Aorta (tissue), 5 donors: Measurements from ENCODE around the gene ASPA. TPM values are rescaled to one million over a fixed set of nuclear protein-coding genes. Genes with fewer than 3 reads are reported as not detected.

Experiments used
- ATAC-seq: fragments of 200-7000 bp; cut with Tn5 transposase; one replicate; pipeline ENCODE4 v1.9.1; 2022; ENCODE audit warnings: moderate library complexity; ENCODE audit not compliant: low FRiP score
- DNase-seq, 2 donors: peaks; one replicate each; pipeline ENCODE4 v3.0.0-alpha.2; 2020
- H3K27ac ChIP-seq, 2 donors: one replicate each; pipeline ENCODE4 v1.5.1; 2013; ENCODE audit warnings: low read length in 2 of 2, mild to moderate bottlenecking in 2 of 2, moderate library complexity in 2 of 2, control low read depth in 1 of 2, inconsistent platforms in 1 of 2, low read depth in 1 of 2
- H3K27me3 ChIP-seq, 2 donors: one replicate each; pipeline ENCODE4 v1.6.1; 2013; ENCODE audit warnings: control low read depth in 1 of 2, low read length in 1 of 2, mild to moderate bottlenecking in 1 of 2, moderate library complexity in 1 of 2; ENCODE audit not compliant: insufficient read depth in 2 of 2, control insufficient read depth in 1 of 2
- H3K36me3 ChIP-seq, 2 donors: one replicate each; pipeline ENCODE4 v1.6.1; 2013; ENCODE audit warnings: control low read depth in 1 of 2, low read length in 1 of 2, mild to moderate bottlenecking in 1 of 2; ENCODE audit not compliant: insufficient read depth in 2 of 2, control insufficient read depth in 1 of 2
- H3K4me1 ChIP-seq, 2 donors: one replicate each; pipeline ENCODE4 v1.6.1; 2013; ENCODE audit warnings: low read length in 2 of 2, control low read depth in 1 of 2, mild to moderate bottlenecking in 1 of 2, moderate library complexity in 1 of 2; ENCODE audit not compliant: insufficient read depth in 2 of 2, control insufficient read depth in 1 of 2
- H3K4me3 ChIP-seq, 2 donors: one replicate each; pipeline ENCODE4 v1.5.1; 2013; ENCODE audit warnings: low read length in 2 of 2, control low read depth in 1 of 2, mild to moderate bottlenecking in 1 of 2
- H3K9me3 ChIP-seq: one replicate; pipeline ENCODE4 v1.6.1; 2013; ENCODE audit warnings: mild to moderate bottlenecking, low read length; ENCODE audit not compliant: control insufficient read depth
- WGBS, 2 donors: extraction: QIAGEN DNeasy Blood & Tissue Kit; methylation state at CpG; one replicate each; pipeline ENCODE4 v1.1.7; 2013; 5-methylcytosine and 5-hydroxymethylcytosine counted together
- intact Hi-C, 2 donors: fragments of 100-400 bp; cut with DNase I; formaldehyde crosslinking; loops; one replicate each; pipeline versions ENCODE4 v1.14.2 to v1.15.0; 2022
- polyA plus RNA-seq, 2 donors: library from polyadenylated mRNA; stranded (reverse); fragments of 200-250 nt; gene quantifications; one replicate each; pipeline ENCODE4 v1.2.3, GENCODE V29; 2013
- total RNA-seq, 2 donors: library from RNA; stranded (reverse); fragmentation: NEBNext Ultra II Directional; extraction: Animal tissue kit (Norgen Biotek cat#: 25700); gene quantifications; one replicate each; pipeline ENCODE4 v1.2.1, GENCODE V29; 2021
- donor health status: healthy with polysubstance abuse.
- donor health status: Bipolar disorder and iron deficiency.
- donor health status: DM: no; HTN: no; CAD: no.
- donor health status: DM: no; HTN: no; CAD: no.
- donor health status: DM: yes; HTN: yes; CAD: no.

Gene ASPA
- total and polyA plus RNA-seq, 4 donors, result 0.10 to 6.6 (median 3.8) TPM

GRCh38 chr17:3546521-3546920 lies 70.7 kb downstream of the ASPA start:
- WGBS, 2 donors, result 87 to 93% methylated on average over 3 to 5 of the region's 5 CpGs
- H3K4me1 ChIP-seq, result no peaks in the 10 kb centered on the region
- H3K36me3 ChIP-seq, result no peaks in the 10 kb centered on the region
- H3K4me3 ChIP-seq, result no peak overlapping the region
- DNase-seq (no peak), ATAC-seq (no peak)
- intact Hi-C loops, result no loop called here
- H3K9me3 ChIP-seq, result no peaks in the 10 kb centered on the region
- no peak overlapping the region for H3K27ac ChIP-seq
- no peaks in the 10 kb centered on the region for H3K27me3 ChIP-seq

DNA sequence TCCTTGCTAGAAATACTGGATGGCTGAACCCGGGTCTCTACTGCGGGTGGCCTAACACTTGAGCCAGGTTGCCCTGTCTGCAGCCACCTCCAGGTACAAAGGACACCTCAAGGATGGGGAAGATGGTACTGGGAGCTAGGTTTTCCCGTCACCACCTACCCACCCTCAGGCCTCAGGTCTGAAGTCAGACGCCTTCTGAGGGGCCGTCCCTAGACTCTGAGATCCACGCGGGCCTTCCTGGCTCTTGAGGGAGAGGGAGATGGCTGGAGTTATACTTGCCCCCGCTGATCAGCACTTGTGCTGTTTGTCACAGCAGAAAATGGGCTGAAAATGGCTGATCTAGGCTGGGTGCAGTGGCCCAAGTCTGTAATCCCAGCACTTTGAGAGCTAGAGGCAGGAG lies 71.2 kb downstream of the ASPA start:
- H3K36me3 ChIP-seq, result no peaks in the 10 kb centered on the region
- no peaks in the 10 kb centered on the region for H3K4me1 ChIP-seq
- H3K4me3 ChIP-seq, result no peak overlapping the region
- whole genome bisulfite sequencing, 2 donors, result 91 to 93% methylated on average over 8 of the region's 8 CpGs
- no peaks in the 10 kb centered on the region for H3K9me3 ChIP-seq
- H3K27me3 ChIP-seq, result no peaks in the 10 kb centered on the region
- H3K27ac ChIP-seq, result no peak overlapping the region
- ATAC-seq (no peak), DNase-seq (no peak)
- intact Hi-C loops, result no loop called here

- Histone ChIP-seq H3K27me3 (no peaks in the 10 kb centered on the region), H3K27ac (no peak overlapping the region), H3K9me3 (no peaks in the 10 kb centered on the region), H3K36me3 (no peaks in the 10 kb centered on the region), H3K4me3 (no peak overlapping the region), H3K4me1 (no peaks in the 10 kb centered on the region)
- WGBS, 2 donors, result 76 to 80% methylated on average over 11 of the region's 11 CpGs
- DNase-seq, result peak in 1 of 2 donors; percentile 3
- ATAC-seq, result no peak
- intact Hi-C loops, result no loop called here
Measured at GRCh38 chr17:3547628-3548027, 71.8 kb downstream of the ASPA start.

- Histone ChIP-seq H3K9me3 (no peaks in the 10 kb centered on the region), H3K27ac (no peak overlapping the region), H3K4me1 (no peaks in the 10 kb centered on the region), H3K27me3 (no peaks in the 10 kb centered on the region), H3K4me3 (no peak overlapping the region), H3K36me3 (no peaks in the 10 kb centered on the region)
- ATAC-seq, result no peak
- intact Hi-C loops, result no loop called here
- WGBS, 2 donors, result 97 to 98% methylated on average over 2 of the region's 2 CpGs
- DNase-seq, result no peak
Measured at GRCh38 chr17:3549610-3550162, 73.9 kb downstream of the ASPA start.

- intact Hi-C loops, result no loop called here
- ATAC-seq, result no peak
- no peaks in the 10 kb centered on the region for H3K9me3 ChIP-seq
- no peak overlapping the region for H3K4me3 ChIP-seq
- no peaks in the 10 kb centered on the region for H3K36me3 ChIP-seq
- WGBS, 2 donors, result 80 to 88% methylated on average over 6 of the region's 6 CpGs
- H3K27ac ChIP-seq, result no peak overlapping the region
- H3K27me3 ChIP-seq, result no peaks in the 10 kb centered on the region
- DNase-seq, result no peak
- no peaks in the 10 kb centered on the region for H3K4me1 ChIP-seq
Measured at GRCh38 chr17:3551189-3551588, 75.4 kb downstream of the ASPA start.

GRCh38 chr17:3552916-3553315 lies 77.1 kb downstream of the ASPA start:
- no peaks in the 10 kb centered on the region for H3K9me3 ChIP-seq
- intact Hi-C loops, result no loop called here
- WGBS, 2 donors, result 86 to 88% methylated on average over 7 of the region's 7 CpGs
- H3K27ac ChIP-seq, result no peak overlapping the region
- no peaks in the 10 kb centered on the region for H3K36me3 ChIP-seq
- H3K4me1 ChIP-seq, result no peaks in the 10 kb centered on the region
- no peak overlapping the region for H3K4me3 ChIP-seq
- no peaks in the 10 kb centered on the region for H3K27me3 ChIP-seq
- DNase-seq (no peak), ATAC-seq (no peak)

Other genes with a start within 250 kb of the ASPA start
- not detected for gene OR3A1, start 177.6 kb upstream of the ASPA start, total RNA-seq
- gene OR3A1, start 177.6 kb upstream of the ASPA start, polyA plus RNA-seq, result not detected
- not detected for gene OR3A2, start 89.7 kb upstream of the ASPA start, total RNA-seq
- gene OR3A2, start 89.7 kb upstream of the ASPA start, polyA plus RNA-seq, result under 1 TPM in 1 of 2 donors, not detected in 1; 0.51 TPM
- gene OR1E1, start 77.6 kb upstream of the ASPA start, total RNA-seq, result not detected
- not detected for gene OR1E1, start 77.6 kb upstream of the ASPA start, polyA plus RNA-seq
- not detected for gene OR3A3, start 64.6 kb upstream of the ASPA start, total RNA-seq
- gene OR3A3, start 64.6 kb upstream of the ASPA start, polyA plus RNA-seq, result not detected
- gene OR1E2, start 42.2 kb upstream of the ASPA start, total RNA-seq, result not detected
- gene OR1E2, start 42.2 kb upstream of the ASPA start, polyA plus RNA-seq, result not detected
- gene SPATA22, start 4.2 kb upstream of the ASPA start, total RNA-seq, result 1 to 10 TPM in 1 of 2 donors, not detected in 1; 1.4 TPM
- under 1 TPM in 1 of 2 donors, not detected in 1; 0.67 TPM for gene SPATA22, start 4.2 kb upstream of the ASPA start, polyA plus RNA-seq
- gene TRPV3, start 81.8 kb downstream of the ASPA start, total RNA-seq, result 1 to 10 TPM in 1 of 2 donors, under 1 TPM in 1; 0.49 to 2.0 TPM
- under 1 TPM in 1 of 2 donors, not detected in 1; 0.75 TPM for gene TRPV3, start 81.8 kb downstream of the ASPA start, polyA plus RNA-seq
- 1 to 10 TPM; 3.7 to 9.5 TPM for gene TRPV1, start 133.4 kb downstream of the ASPA start, total RNA-seq
- gene TRPV1, start 133.4 kb downstream of the ASPA start, polyA plus RNA-seq, result 1 to 10 TPM; 1.9 to 2.6 TPM
- gene SHPK, start 160.3 kb downstream of the ASPA start, total RNA-seq, result 10 to 100 TPM in 1 of 2 donors, 1 to 10 TPM in 1; 7.4 to 15.8 TPM
- 1 to 10 TPM; 4.3 to 6.8 TPM for gene SHPK, start 160.3 kb downstream of the ASPA start, polyA plus RNA-seq
- gene CTNS, start 160.8 kb downstream of the ASPA start, total RNA-seq, result 10 to 100 TPM; 10.8 to 13.8 TPM
- 10 to 100 TPM in 1 of 2 donors, 1 to 10 TPM in 1; 4.4 to 12.0 TPM for gene CTNS, start 160.8 kb downstream of the ASPA start, polyA plus RNA-seq
- 100 to 1,000 TPM; 101 to 108 TPM for gene TAX1BP3, start 192.6 kb downstream of the ASPA start, total RNA-seq
- 100 to 1,000 TPM in 1 of 2 donors, 10 to 100 TPM in 1; 93.2 to 155 TPM for gene TAX1BP3, start 192.6 kb downstream of the ASPA start, polyA plus RNA-seq
- gene EMC6, start 192.8 kb downstream of the ASPA start, total RNA-seq, result 10 to 100 TPM; 19.2 to 25.7 TPM
- 10 to 100 TPM; 33.1 to 48.5 TPM for gene EMC6, start 192.8 kb downstream of the ASPA start, polyA plus RNA-seq
- 1 to 10 TPM; 1.0 to 1.3 TPM for gene P2RX5, start 220.2 kb downstream of the ASPA start, total RNA-seq
- gene P2RX5, start 220.2 kb downstream of the ASPA start, polyA plus RNA-seq, result 1 to 10 TPM in 1 of 2 donors, under 1 TPM in 1; 0.61 to 4.9 TPM
- gene HASPIN, start 247.9 kb downstream of the ASPA start, total RNA-seq, result under 1 TPM; 0.13 to 0.27 TPM
- not detected for gene HASPIN, start 247.9 kb downstream of the ASPA start, polyA plus RNA-seq